SK-N-SH (cell line): ENCODE results near the gene PLXNA4. TPM values are rescaled to one million over a fixed set of nuclear protein-coding genes. Genes with fewer than 3 reads are reported as not detected.

Experiments used
- CTCF ChIA-PET: fragments of 300-600, 350-600 bp; formaldehyde crosslinking; extraction: SDS; loops from one replicate; lab custom pipeline; 2021; lab: Yijun Ruan, JAX
- POLR2A ChIA-PET: fragments of 350-600 bp; sonication (Branson Sonifier 250); formaldehyde crosslinking; extraction: SDS; loops from one replicate; lab custom pipeline; 2020; ENCODE audit warnings: antibody characterized with exemption, inconsistent platforms; lab: Yijun Ruan, JAX
- DNase-seq: peaks from one replicate; pipeline ENCODE4 v3.0.0; 2012
- H2AFZ ChIP-seq: fragments of 200-600 bp; sonication (generic); 2 replicates; pipeline ENCODE4 v1.8.1; 2016; ENCODE audit warnings: antibody characterized with exemption, mild to moderate bottlenecking, low read depth
- H3F3A ChIP-seq: fragments of 200-600 bp; sonication (generic); replicated peaks from 2 replicates; pipeline ENCODE3; 2016; ENCODE audit warnings: antibody characterized with exemption, mild to moderate bottlenecking; ENCODE audit not compliant: insufficient read depth
- H3K27ac ChIP-seq, 2 experiments: fragments of 200-500 bp in 1 of 2; fragments of 200-600 bp in 1 of 2; sonication (Bioruptor generic) in 1 of 2; sonication (generic), shearing (Covaris generic) in 1 of 2; 2 replicates each; pipeline versions ENCODE4 v1.5.1 to v1.6.1; 2014 to 2016; ENCODE audit warnings: low read depth in 2 of 2, inconsistent platforms in 1 of 2, low read length in 1 of 2, mild to moderate bottlenecking in 1 of 2, mixed read lengths in 1 of 2
- H3K27me3 ChIP-seq: fragments of 200-600 bp; sonication (generic), shearing (Covaris generic); 2 replicates; pipeline ENCODE4 v1.6.1; 2016; ENCODE audit warnings: mixed run types; ENCODE audit not compliant: insufficient read depth
- H3K36me3 ChIP-seq, 2 experiments: fragments of 200-500 bp in 1 of 2; fragments of 200-600 bp in 1 of 2; sonication (Bioruptor generic) in 1 of 2; sonication (generic) in 1 of 2; replicated peaks in 1 of 2; 2 replicates each; pipeline versions ENCODE3 to v1.5.1; 2014 to 2016; ENCODE audit warnings: low read length in 1 of 2, mild to moderate bottlenecking in 1 of 2; ENCODE audit not compliant: insufficient read depth in 2 of 2, control insufficient read depth in 1 of 2
- H3K4me1 ChIP-seq, 2 experiments: fragments of 200-500 bp in 1 of 2; fragments of 200-600 bp in 1 of 2; sonication (Bioruptor generic) in 1 of 2; sonication (generic), shearing (Covaris generic) in 1 of 2; 2 replicates each; pipeline versions ENCODE4 v1.5.1 to v1.6.1; 2014 to 2016; ENCODE audit warnings: low read depth in 1 of 2, low read length in 1 of 2, mixed run types in 1 of 2; ENCODE audit not compliant: insufficient read depth in 2 of 2, control insufficient read depth in 1 of 2
- H3K4me2 ChIP-seq: fragments of 200-600 bp; sonication (generic), shearing (Covaris generic); 2 replicates; pipeline ENCODE4 v1.6.1; 2017; ENCODE audit warnings: mixed run types
- H3K4me3 ChIP-seq, 2 experiments: fragments of 200-500 bp in 1 of 2; fragments of 200-600 bp in 1 of 2; sonication (Bioruptor generic) in 1 of 2; sonication (generic), shearing (Covaris generic) in 1 of 2; 2 replicates each; pipeline versions ENCODE4 v1.5.1 to v1.8.1; 2014 to 2016; ENCODE audit warnings: low read depth in 2 of 2, inconsistent platforms in 1 of 2, low read length in 1 of 2, mild to moderate bottlenecking in 1 of 2, mixed read lengths in 1 of 2, moderate library complexity in 1 of 2
- H3K79me2 ChIP-seq: fragments of 200-600 bp; sonication (generic); 2 replicates; pipeline ENCODE4 v1.8.1; 2017; ENCODE audit warnings: mild to moderate bottlenecking; ENCODE audit not compliant: insufficient read depth
- H3K9ac ChIP-seq: fragments of 200-600 bp; sonication (generic); 2 replicates; pipeline ENCODE4 v1.6.1; 2017; ENCODE audit warnings: mixed run types
- H3K9me2 ChIP-seq: fragments of 200-600 bp; sonication (generic); 2 replicates; pipeline ENCODE4 v1.6.1; 2017; ENCODE audit warnings: mixed run types
- H3K9me3 ChIP-seq: fragments of 200-600 bp; sonication (generic); 2 replicates; pipeline ENCODE4 v1.6.1; 2017; ENCODE audit warnings: mixed run types, mild to moderate bottlenecking, moderate library complexity
- H4K20me1 ChIP-seq: fragments of 200-600 bp; sonication (generic); 2 replicates; pipeline ENCODE4 v1.6.1; 2017; ENCODE audit warnings: mild to moderate bottlenecking, mixed run types; ENCODE audit not compliant: insufficient read depth
- EZH2phosphoT487 ChIP-seq: fragments of 200-600 bp; sonication (generic); IDR thresholded peaks from 2 replicates; pipeline ENCODE4 v1.6.1; 2017; ENCODE audit warnings: low read depth, mixed run types, mild to moderate bottlenecking, antibody characterized with exemption, moderate library complexity, borderline replicate concordance
- FOSL2 ChIP-seq: IDR thresholded peaks from 2 replicates; pipeline ENCODE4 v1.4.0; 2012; ENCODE audit warnings: low read depth, mild to moderate bottlenecking, moderate library complexity, borderline replicate concordance
- FOXJ3 ChIP-seq: sonication (generic); formaldehyde crosslinking; IDR thresholded peaks from 2 replicates; pipeline ENCODE4 v1.5.1; 2020; ENCODE audit warnings: mild to moderate bottlenecking, missing genetic modification reagents
- GABPA ChIP-seq: IDR thresholded peaks from 2 replicates; pipeline ENCODE4 v1.4.0; 2012; ENCODE audit warnings: low read depth, mild to moderate bottlenecking
- GATA2 ChIP-seq: sonication (generic); formaldehyde crosslinking; IDR thresholded peaks from 2 replicates; pipeline ENCODE4 v1.5.0; 2020; ENCODE audit warnings: mild to moderate bottlenecking, missing genetic modification reagents
- IRF3 ChIP-seq: fragments of 150-350 bp; IDR thresholded peaks from 2 replicates; pipeline ENCODE4 v1.6.1; 2016; ENCODE audit warnings: mild to moderate bottlenecking, low read depth, low read length
- JUND ChIP-seq: IDR thresholded peaks from 2 replicates; pipeline ENCODE4 v1.4.0; 2012
- MEF2A ChIP-seq: IDR thresholded peaks from 2 replicates; pipeline ENCODE4 v1.4.0; 2012; ENCODE audit warnings: low read depth, borderline replicate concordance
- MXI1 ChIP-seq: IDR thresholded peaks from 2 replicates; pipeline ENCODE4 v1.6.1; 2012; ENCODE audit warnings: mild to moderate bottlenecking, low read depth, low read length, improper control_type of control experiment
- RCOR1 ChIP-seq: fragments of 150-350 bp; IDR thresholded peaks from 2 replicates; pipeline ENCODE4 v1.6.1; 2017; ENCODE audit warnings: antibody characterized with exemption, low read length
- REST ChIP-seq: IDR thresholded peaks from 2 replicates; pipeline ENCODE4 v1.6.1; 2012; ENCODE audit warnings: mild to moderate bottlenecking, low read depth, low read length, moderate library complexity
- RFX5 ChIP-seq: IDR thresholded peaks from 2 replicates; pipeline ENCODE4 v1.6.1; 2012; ENCODE audit warnings: mild to moderate bottlenecking, improper control_type of control experiment, low read length
- TCF12 ChIP-seq: IDR thresholded peaks from 2 replicates; pipeline ENCODE4 v1.4.0; 2012
- USF1 ChIP-seq: IDR thresholded peaks from 2 replicates; pipeline ENCODE4 v1.4.0; 2012; ENCODE audit warnings: low read depth, borderline replicate concordance
- YY1 ChIP-seq: IDR thresholded peaks from 2 replicates; pipeline ENCODE4 v1.4.0; 2012; ENCODE audit warnings: low read depth, mild to moderate bottlenecking
- WGBS: methylation state at CpG from one replicate; pipeline ENCODE4 v1.1.6; 2017; ENCODE audit warnings: low lambda C conversion rate; 5-methylcytosine and 5-hydroxymethylcytosine counted together
- polyA plus RNA-seq, 3 experiments: library from polyadenylated mRNA; depleted of rRNA; stranded (reverse); fragments of >200 nt; gene quantifications; 2 replicates each; pipeline ENCODE4 v1.2.3, GENCODE V29; 2012

Gene PLXNA4
- polyA plus RNA-seq, 1 of the 3 experiments (the other 2 are of a cell fraction): 2.4 TPM

- TF ChIP-seq RFX5 (no peak), USF1 (no peak), YY1 (no peak), GABPA (no peak), REST (no peak), JUND (no peak), TCF12 (no peak), FOXJ3 (no peak), GATA2 (CRISPR knock-in tag) (no peak), EZH2phosphoT487 (no peak), RCOR1 (no peak), IRF3 (no peak)
- TF ChIP-seq, all 33 proteins: peak for 0
- CTCF ChIA-PET: interaction anchor here (1.1 to 2.6 kb wide), 5 partner anchors 16 to 566 kb away, joined by 3 to 8 read pairs (median 5); no protein-coding TSS in a partner anchor
Observed at GRCh38 chr7:132511921-132512320, 64.3 kb downstream of the PLXNA4 start.

GRCh38 chr7:132511387-132511786 is 64.9 kb downstream of the PLXNA4 start:
- Histone ChIP-seq H3K9me3 (no peaks in the 10 kb centered on the region), H3K27ac (no peak overlapping the region), H3K9ac (no peak overlapping the region), H4K20me1 (no peaks in the 10 kb centered on the region; the same call in 1 of the 2 replicates), H3K4me2 (no peak overlapping the region), H3K9me2 (no peaks in the 10 kb centered on the region), H2AFZ (no peak overlapping the region), H3K36me3 (peaks cover 0 to 2% of the 10 kb centered on the region in 2 experiments), H3F3A (no peaks in the 10 kb centered on the region), H3K4me3 (no peak overlapping the region), H3K4me1 (peaks cover 0 to 19% of the 10 kb centered on the region in 2 experiments; a peak in 1 of 4 replicates), H3K27me3 (no peaks in the 10 kb centered on the region), H3K79me2 (no peaks in the 10 kb centered on the region)
- no peak for DNase-seq
- TF ChIP-seq MEF2A (no peak), USF1 (no peak), FOXJ3 (no peak), FOSL2 (no peak), MXI1 (no peak), TCF12 (no peak)
- CTCF ChIA-PET: interaction anchor here (1.0 to 2.6 kb wide), 6 partner anchors 17 to 566 kb away, joined by 3 to 8 read pairs (median 4); no protein-coding TSS in a partner anchor
- 66% methylated on average over 3 of the region's 3 CpGs for WGBS
- POLR2A ChIA-PET: no interaction called here

More at GRCh38 chr7:132511921-132512320, 64.3 kb downstream of the PLXNA4 start:
- Histone ChIP-seq H3K4me2 (no peak overlapping the region), H3K27me3 (no peaks in the 10 kb centered on the region), H2AFZ (no peak overlapping the region), H3K27ac (no peak overlapping the region), H3K9me2 (no peaks in the 10 kb centered on the region), H3K4me1 (peaks cover 0 to 19% of the 10 kb centered on the region in 2 experiments; a peak in 1 of 4 replicates), H3K36me3 (peaks cover 0 to 2% of the 10 kb centered on the region in 2 experiments), H3K79me2 (no peaks in the 10 kb centered on the region), H4K20me1 (no peaks in the 10 kb centered on the region), H3K9me3 (no peaks in the 10 kb centered on the region), H3K4me3 (no peak overlapping the region), H3K9ac (no peak overlapping the region), H3F3A (no peaks in the 10 kb centered on the region)
- POLR2A ChIA-PET: no interaction called here
- DNase-seq: no peak
- 54% methylated on average over 8 of the region's 8 CpGs for WGBS
